HG03064 (cell line): Measurements from ENCODE around the gene CDC7.

Experiments
- ATAC-seq: cut with Tn5 transposase; IDR thresholded peaks from one replicate; pipeline ENCODE4 v1.9.1; 2021; ENCODE audit warnings: low read depth; ENCODE audit not compliant: unreplicated experiment

CDC7 gene

GRCh38 chr1:91569411-91570119, 68.9 kb downstream of the CDC7 start:
- no peak for ATAC-seq

GRCh38 chr1:91570120-91570448, 69.4 kb downstream of the CDC7 start:
- ATAC-seq = no peak

GRCh38 chr1:91572044-91572443, 71.4 kb downstream of the CDC7 start:
- ATAC-seq = peak; percentile 69
